HG02885 (cell line): ENCODE results near the gene GTF3C2.
A peak's percentile ranks its signal among the peaks of the same experiment; 100 is the strongest.
"Not testable (repeated sequence)": the region's sequence is repeated elsewhere in the genome, so short reads cannot be mapped to it uniquely, and the experiment has no call there.

ENCODE experiments used
- ATAC-seq: cut with Tn5 transposase; IDR thresholded peaks from one replicate; pipeline ENCODE4 v1.9.1; 2021; ENCODE audit warnings: mild to moderate bottlenecking; ENCODE audit not compliant: unreplicated experiment, poor library complexity

The GTF3C2 gene

GRCh38 chr2:27372937-27373336, 16.4 kb upstream of the GTF3C2 start:
- no peak for ATAC-seq

- ATAC-seq = peak; percentile 26
Observed at GRCh38 chr2:27370816-27371620, 14.5 kb upstream of the GTF3C2 start.

- ATAC-seq = peak; percentile 91
Observed at GRCh38 chr2:27370026-27370815, 13.7 kb upstream of the GTF3C2 start, which contains the start of the genes EIF2B4 and SNX17. TSS of gene EIF2B4 (minus strand) at chr2:27370338. CDS start at chr2:27370314, 24 bp downstream. TSS of gene SNX17 (plus strand) at chr2:27370616. CDS start at chr2:27370744, 128 bp downstream.

- ATAC-seq = peak; percentile 10
Observed at GRCh38 chr2:27369471-27370025, 13.0 kb upstream of the GTF3C2 start.

GRCh38 chr2:27363933-27364332, 7.4 kb upstream of the GTF3C2 start:
- ATAC-seq = no peak

GRCh38 chr2:27362678-27363420, 6.3 kb upstream of the GTF3C2 start:
- ATAC-seq = no peak

GRCh38 chr2:27356056-27356381, 545 bp downstream of the GTF3C2 start:
- peak; percentile 30 for ATAC-seq

- ATAC-seq = no peak
Observed at GRCh38 chr2:27354597-27354927, 2.0 kb downstream of the GTF3C2 start.

- no peak for ATAC-seq
Observed at GRCh38 chr2:27353762-27354596, 2.6 kb downstream of the GTF3C2 start.

- ATAC-seq = not testable (repeated sequence)
Observed at GRCh38 chr2:27353386-27353761, 3.2 kb downstream of the GTF3C2 start.

GRCh38 chr2:27351802-27352598, 4.6 kb downstream of the GTF3C2 start:
- ATAC-seq = no peak

- no peak for ATAC-seq
Observed at GRCh38 chr2:27350106-27350693, 6.4 kb downstream of the GTF3C2 start.

- no peak for ATAC-seq
Observed at GRCh38 chr2:27347641-27348040, 8.9 kb downstream of the GTF3C2 start.

- no peak for ATAC-seq
Observed at GRCh38 chr2:27336173-27336572, 20.4 kb downstream of the GTF3C2 start.

GRCh38 chr2:27335311-27335710, 21.3 kb downstream of the GTF3C2 start:
- no peak for ATAC-seq

- ATAC-seq = no peak
Observed at GRCh38 chr2:27324720-27325119, 31.8 kb downstream of the GTF3C2 start.

GRCh38 chr2:27323596-27324285, 32.8 kb downstream of the GTF3C2 start:
- ATAC-seq = no peak
